Dermis microvascular lymphatic vessel endothelial cell (primary cell): ENCODE results near the gene TRAPPC3. TPM values are rescaled to one million over a fixed set of nuclear protein-coding genes. Genes with fewer than 3 reads are reported as not detected.
A peak's percentile ranks its signal among the peaks of the same experiment; 100 is the strongest.

Experiments used
- DNase-seq, 2 donors: peaks; one replicate each; pipeline versions ENCODE4 v3.0.0 to v3.0.0-alpha.2; 2010; ENCODE audit warnings: low read depth in 2 of 2
- total RNA-seq: library from RNA; depleted of rRNA; stranded (reverse); fragments of >200 nt; gene quantifications from 2 replicates; pipeline ENCODE4 v1.2.1, GENCODE V29; 2014

Gene TRAPPC3
- total RNA-seq, 1 donor from 2014 or later: 72.7 TPM

DNA sequence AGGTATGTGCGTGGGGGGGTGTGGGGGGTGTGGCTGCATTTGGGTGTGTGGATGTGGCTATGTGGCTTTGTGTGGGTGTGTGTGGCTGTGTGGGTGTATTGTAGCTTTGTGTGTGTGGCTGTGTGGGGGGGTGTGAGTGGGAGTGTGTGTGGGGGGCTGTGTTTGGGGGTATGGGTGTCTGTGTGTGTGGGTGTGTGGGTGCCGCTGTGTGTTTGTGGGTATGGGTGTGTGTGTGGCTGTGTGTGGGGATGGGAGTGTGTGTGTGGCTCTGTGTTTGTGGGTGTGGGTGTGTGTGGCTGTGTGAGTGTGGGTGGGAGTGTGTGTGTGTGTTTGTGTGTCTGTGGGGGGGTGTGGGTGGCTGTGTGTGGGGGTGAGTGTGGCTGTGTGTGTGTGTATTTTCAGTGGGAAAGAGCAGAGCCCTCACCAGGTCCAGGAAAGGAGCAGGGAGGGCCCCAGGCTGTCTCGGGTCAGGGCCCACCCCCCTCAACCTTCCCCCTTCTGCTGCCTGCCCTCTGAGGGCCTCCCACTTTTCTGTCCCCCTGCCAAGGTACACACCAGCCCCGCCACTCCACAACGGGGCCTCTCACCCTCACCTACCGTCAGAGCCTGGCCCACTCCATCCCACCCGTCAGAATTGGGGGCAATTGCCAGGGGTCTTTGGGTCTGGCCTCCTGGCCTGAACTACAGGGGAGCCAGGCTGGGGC, 22.3 kb downstream of the TRAPPC3 start:
- no peak for DNase-seq

- no peak for DNase-seq
Measured at GRCh38 chr1:36126005-36126716, 23.1 kb downstream of the TRAPPC3 start.

- DNase-seq: peak in 1 of 2 donors; percentile 31
Measured at GRCh38 chr1:36125129-36125991, 23.9 kb downstream of the TRAPPC3 start, which contains the start of gene COL8A2. TSS of gene COL8A2 (minus strand) at chr1:36125222. CDS start at chr1:36100242, 24,980 bp downstream.

GRCh38 chr1:36124404-36125128, 24.7 kb downstream of the TRAPPC3 start:
- no peak for DNase-seq

DNA sequence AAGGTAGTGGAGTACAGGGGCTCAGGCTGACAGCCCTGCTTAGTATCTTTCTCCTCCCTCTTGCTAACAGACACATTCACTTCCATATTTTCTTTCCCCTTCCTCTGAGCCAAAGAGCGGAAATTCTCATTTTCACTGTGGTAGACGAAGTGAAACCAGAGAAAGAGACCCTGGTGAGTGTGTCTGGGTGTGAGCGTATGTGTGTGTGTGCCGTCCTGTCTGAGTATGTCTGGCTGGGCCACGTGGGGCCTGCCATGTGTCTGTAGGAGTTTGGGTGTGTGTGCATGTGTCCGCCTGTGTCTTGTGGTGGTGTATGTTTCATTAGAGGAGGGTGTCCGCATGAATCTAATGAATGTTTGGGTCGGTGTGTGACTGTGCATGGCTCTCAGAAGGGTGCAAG, 25.9 kb downstream of the TRAPPC3 start:
- DNase-seq: peak in 1 of 2 donors; percentile 14

GRCh38 chr1:36122062-36123030, 26.9 kb downstream of the TRAPPC3 start:
- no peak for DNase-seq

DNA sequence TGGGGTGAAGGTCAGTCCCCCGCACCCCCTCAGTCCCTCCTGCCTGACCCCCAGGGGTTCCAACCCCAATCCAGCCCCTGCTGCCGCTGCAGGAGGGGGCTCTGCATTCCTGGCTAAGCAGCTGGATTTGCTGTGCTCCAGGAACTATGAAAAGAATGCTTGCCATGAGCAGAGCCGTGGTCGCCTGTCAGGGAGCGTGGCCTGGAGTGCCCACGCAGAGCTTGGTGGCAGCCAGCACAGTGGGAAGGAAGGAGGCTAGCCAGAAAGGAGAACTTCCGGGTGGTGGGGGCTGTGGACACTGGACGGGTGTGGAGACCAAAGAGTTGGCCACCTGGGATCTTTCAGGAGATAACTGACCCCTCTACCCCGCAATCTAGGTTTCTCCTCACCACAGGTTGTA, 29.8 kb downstream of the TRAPPC3 start:
- no peak for DNase-seq

- DNase-seq: no peak
Measured at GRCh38 chr1:36118447-36119204, 30.7 kb downstream of the TRAPPC3 start.

DNA sequence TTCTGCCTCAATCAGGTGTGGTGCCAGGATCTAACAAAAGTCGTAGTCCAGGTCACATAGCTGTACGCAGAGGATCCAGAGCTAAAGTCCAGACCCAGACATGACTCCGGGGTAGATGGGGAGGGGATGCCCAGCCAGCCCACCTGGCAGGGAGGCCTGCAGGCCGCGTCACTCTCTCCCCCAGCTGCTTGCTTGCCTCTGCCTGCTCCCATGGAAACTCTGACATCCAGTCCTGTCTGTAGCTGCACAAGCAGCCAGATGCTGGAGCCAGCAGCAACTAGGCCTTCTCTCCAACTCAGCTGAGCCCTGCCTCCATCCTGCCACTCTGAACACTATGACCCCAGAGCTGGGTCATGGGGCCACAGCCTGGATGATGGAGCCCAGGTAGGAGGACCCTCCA, 32.4 kb downstream of the TRAPPC3 start:
- no peak for DNase-seq

DNA sequence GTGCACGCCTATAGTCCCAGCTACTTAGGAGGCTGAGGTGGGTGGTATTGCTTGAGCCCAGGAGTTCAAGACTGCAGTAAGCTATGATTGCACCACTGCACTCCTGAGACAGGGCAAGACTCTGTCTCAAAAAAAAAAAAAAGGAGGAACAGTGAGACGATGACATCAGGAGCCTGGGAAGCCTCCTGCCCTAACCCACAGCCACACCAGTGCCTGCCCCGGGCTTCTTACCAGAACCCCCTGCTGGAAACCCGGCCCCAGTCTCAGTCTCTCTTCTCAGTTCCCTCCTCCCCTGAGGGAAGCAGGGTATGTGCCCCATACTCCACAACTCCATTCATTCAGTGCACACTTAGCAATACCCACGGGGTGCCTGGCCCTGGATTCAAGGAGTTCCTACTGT, 33.4 kb downstream of the TRAPPC3 start:
- no peak for DNase-seq

DNA sequence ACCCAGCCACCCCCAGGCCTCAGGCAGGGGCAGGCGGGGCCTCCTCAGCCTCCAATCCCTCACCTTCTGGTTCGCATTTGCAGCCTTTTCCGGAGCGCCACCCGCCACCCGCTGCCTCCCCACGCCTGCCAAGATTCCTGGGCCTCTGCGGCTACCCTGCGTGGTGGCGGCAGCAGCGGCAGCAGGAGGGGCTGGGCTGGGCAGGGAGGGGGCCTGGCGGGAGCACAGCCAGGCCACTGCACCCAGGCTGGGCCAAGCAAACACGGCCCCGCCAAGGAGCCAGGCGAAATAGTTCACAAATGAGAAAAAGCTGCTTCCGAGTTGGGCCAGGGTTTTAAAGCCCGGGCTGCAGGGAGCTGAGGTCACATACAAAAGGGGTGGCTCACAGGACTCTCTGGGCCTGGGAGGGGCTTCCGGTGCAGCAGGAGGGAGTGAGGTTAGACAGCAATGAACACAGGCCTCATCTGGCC, 34.1 kb downstream of the TRAPPC3 start:
- no peak for DNase-seq

DNA sequence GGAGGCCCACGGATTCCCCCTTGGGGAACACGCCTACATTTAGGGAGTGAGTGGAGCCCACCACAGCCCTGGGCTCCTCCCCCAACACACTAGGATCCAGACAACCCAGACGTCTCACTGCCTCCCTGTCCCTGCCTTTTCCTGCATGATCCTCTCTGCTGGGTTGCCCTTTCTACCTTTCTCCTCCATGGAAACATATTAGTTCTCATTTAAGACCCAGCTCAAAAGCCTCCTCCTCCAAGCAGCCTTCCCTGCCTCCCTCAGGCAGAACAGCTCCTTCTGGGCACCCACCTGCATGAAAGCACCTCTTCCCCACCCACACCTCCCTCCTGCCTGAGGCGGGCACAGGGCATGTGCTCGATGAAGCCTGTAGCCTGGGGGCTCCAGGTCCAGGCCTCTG, 34.9 kb downstream of the TRAPPC3 start:
- no peak for DNase-seq

DNA sequence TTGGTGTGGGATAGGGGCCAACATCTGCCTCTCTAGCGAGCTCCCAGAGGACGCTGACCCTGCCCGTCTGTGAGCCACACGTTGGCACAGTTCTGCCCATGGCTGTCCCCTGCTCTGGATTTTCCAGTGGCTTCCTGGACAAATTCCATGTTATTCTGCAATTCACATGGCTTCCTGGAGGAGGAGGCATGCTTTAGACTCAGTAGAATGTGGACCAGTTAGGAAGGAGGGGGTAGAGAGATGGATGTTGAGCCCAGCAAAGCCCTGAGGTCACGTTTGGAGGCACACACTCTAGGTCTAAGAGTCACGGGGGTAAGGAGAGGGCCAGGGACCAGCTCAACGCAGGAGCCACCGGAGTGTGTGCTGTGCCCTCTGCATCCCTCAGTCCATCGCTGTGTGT, 36.5 kb downstream of the TRAPPC3 start:
- DNase-seq: no peak

DNA sequence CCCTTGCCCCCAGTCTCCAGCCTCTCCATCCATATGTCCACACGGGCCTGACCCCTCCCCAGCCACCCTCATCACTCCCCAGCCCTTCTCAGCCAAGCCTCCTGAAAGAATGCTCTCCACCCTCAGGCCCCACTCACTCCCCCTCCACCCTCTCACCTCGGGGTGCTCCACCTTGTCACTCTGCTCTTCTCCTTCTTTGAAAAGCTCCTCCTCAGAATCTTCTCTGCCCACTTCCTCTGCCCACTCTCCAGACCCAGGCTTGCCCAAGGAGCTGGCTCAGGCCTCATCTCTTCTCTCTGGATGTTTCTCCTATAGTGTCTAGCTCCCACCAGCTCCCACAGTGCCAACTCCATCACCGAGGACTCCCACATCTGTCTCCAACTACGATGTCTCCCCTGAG, 38.1 kb downstream of the TRAPPC3 start:
- no peak for DNase-seq

- DNase-seq: no peak
Measured at GRCh38 chr1:36109041-36109679, 40.1 kb downstream of the TRAPPC3 start.

GRCh38 chr1:36108314-36108713, 41.0 kb downstream of the TRAPPC3 start:
- DNase-seq: no peak

- DNase-seq: no peak
Measured at GRCh38 chr1:36107394-36107793, 41.9 kb downstream of the TRAPPC3 start.

DNA sequence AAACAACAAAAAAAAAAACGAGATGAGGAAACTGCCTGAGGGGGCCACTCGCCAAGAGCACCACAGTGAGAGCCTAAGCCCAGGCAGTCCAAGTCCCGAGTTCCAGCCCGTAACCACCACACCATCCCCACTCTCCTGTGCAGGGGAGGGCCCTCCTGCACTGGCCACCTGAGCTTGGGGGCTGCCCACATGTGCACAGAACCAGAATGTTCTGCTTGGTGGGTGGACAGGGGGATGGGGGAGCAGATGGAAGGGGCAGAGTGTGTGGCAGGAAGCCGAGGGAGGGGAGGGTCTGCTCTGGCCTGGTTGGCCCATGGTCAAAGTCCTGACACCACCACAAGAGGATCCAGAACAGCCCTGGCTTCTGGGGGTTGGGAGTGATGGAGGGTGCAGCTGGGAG, 43.0 kb downstream of the TRAPPC3 start:
- no peak for DNase-seq

DNA sequence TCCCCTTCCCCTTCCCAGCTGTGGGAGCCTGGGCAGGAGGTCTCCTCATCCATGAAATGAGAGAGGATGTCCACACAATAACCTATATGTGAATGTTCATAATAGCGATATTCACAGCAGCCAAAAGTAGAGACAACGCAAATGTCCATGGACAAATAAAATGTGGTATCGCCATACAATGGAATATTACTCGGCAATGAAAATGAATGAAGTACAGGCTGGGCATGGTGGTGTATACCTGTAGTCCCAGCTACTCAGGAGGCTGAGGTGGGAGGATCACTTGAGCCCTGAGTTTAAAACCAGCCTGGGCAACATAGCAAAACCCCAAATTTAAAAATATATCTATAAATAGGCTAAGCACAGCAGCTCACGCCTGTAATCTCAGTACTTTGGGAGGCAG, 47.7 kb downstream of the TRAPPC3 start:
- no peak for DNase-seq
